COLO829 (cell line): ENCODE measurements around the gene TANGO6.
A peak's percentile ranks its signal among the peaks of the same experiment; 100 is the strongest.

Experiments
- DNase-seq: peaks from one replicate; pipeline ENCODE4 v3.0.0; 2012; ENCODE audit warnings: low spot score

TANGO6 gene

GRCh38 chr16:68909099-68909733 is 65.9 kb downstream of the TANGO6 start:
- DNase-seq, result no peak

- DNase-seq, result no peak
Measured at GRCh38 chr16:68910051-68910450, 66.7 kb downstream of the TANGO6 start.

GRCh38 chr16:68915589-68915988 is 72.3 kb downstream of the TANGO6 start:
- DNase-seq, result no peak

- no peak for DNase-seq
Measured at GRCh38 chr16:68917541-68917940, 74.2 kb downstream of the TANGO6 start.

- DNase-seq, result no peak
Measured at GRCh38 chr16:68920349-68920748, 77.0 kb downstream of the TANGO6 start.

- no peak for DNase-seq
Measured at GRCh38 chr16:68921637-68922036, 78.3 kb downstream of the TANGO6 start.

- no peak for DNase-seq
Measured at GRCh38 chr16:68923116-68923515, 79.8 kb downstream of the TANGO6 start.

DNA sequence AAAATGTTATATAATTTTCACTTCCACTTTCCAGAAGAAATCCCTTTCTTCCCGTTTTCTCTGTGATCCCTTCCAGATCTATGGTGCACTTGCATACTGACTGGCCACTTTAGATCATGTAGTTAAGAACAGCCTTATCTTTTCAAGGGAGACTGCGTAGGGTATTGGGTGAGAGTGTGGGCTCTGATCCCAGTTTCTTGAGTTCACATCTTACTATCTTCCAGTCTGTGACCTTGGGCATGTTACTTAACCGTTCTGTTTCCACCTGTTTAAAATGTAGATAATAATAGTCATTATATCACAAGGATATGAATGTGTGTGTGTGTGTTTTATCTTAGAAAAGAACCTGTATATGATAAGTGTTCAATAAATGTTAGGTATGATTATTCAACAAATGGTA is 83.7 kb downstream of the TANGO6 start:
- DNase-seq, result no peak

- DNase-seq, result no peak
Measured at GRCh38 chr16:68931196-68931595, 87.9 kb downstream of the TANGO6 start.

GRCh38 chr16:68934402-68934801 is 91.1 kb downstream of the TANGO6 start:
- DNase-seq, result no peak

GRCh38 chr16:68935008-68935407 is 91.7 kb downstream of the TANGO6 start:
- DNase-seq, result no peak

DNA sequence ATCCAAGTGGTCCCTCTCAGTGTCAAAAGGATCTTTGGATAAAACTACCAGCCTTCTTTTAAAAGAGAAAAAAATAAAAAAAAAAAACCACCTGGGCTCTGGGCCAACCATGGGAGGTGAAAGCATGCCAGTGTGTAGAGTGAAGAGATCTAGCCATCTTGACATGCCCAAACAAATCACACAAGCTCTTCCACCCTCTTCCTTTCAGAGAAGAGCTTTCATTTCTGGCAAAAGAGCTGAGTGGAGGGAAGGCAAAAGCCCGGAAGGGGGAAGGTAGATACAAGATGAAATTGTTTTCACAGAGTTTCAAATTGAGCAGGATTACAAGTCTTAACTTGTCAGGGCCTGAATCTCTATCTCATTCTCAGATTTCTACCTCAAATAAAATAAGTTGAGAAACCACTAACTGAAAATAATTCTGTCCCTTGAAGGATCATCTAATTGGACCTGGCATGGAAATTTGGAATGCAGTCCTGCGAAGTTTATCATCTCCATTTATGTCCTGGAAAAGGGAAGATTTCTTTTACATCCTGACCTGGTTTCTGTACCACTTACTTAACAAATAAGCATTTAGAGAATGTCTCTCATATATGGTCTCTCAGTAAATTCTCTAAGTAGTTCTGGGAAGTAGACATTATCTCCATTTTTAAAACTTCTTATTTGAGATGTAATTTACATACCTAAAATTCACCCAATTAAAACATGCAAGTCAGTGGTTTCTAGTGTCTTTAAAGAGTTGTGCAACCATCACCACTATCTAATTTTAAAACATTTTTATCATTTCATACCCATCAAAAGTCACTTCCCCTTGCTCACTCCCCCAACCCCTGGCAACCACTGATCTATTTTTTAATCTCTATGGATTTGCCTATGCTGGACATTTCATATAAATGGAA is 93.7 kb downstream of the TANGO6 start:
- DNase-seq, result peak; percentile 13

GRCh38 chr16:68939692-68940320 is 96.5 kb downstream of the TANGO6 start:
- DNase-seq, result no peak

DNA sequence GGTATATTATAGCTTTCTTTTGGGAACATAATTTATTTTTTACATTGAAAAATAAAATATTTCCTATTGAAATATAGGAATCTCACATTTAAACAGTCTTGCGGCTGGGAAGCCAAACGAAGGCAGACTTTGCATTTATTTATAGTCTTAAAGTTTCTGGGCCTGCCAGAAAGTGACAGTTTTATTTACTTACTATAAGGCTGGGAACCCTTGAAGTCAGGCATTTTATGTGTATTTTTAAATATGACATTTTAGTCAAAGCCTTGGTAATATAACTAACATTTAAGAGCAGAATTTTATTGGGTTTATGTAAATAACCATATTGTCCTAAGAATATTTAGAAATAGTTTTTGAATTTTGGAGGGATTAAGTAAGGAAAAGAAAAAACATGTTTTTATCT is 97.5 kb downstream of the TANGO6 start:
- DNase-seq, result no peak

DNA sequence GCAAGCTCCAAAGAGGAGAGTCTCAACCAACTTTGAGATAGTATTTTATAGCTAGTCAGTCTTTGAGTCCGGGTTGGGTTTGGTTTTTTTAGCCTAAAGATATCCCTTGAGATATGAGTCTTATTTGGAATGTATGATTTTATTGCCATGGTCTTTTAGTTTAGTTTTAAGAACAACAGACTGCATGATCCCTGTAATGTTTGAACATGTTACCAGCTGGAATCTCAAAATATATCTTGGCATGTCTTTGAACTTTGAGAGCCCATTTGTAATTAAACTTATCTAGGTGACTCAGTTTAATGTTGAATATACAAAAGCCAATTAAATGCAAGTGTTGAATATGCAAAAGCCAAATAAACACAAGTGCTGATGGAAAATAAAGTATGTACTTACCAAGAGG is 100.6 kb downstream of the TANGO6 start:
- no peak for DNase-seq

- no peak for DNase-seq
Measured at GRCh38 chr16:68948230-68948910, 105.0 kb downstream of the TANGO6 start.

- DNase-seq, result peak; percentile 16
Measured at GRCh38 chr16:68951991-68952877, 108.9 kb downstream of the TANGO6 start.

DNA sequence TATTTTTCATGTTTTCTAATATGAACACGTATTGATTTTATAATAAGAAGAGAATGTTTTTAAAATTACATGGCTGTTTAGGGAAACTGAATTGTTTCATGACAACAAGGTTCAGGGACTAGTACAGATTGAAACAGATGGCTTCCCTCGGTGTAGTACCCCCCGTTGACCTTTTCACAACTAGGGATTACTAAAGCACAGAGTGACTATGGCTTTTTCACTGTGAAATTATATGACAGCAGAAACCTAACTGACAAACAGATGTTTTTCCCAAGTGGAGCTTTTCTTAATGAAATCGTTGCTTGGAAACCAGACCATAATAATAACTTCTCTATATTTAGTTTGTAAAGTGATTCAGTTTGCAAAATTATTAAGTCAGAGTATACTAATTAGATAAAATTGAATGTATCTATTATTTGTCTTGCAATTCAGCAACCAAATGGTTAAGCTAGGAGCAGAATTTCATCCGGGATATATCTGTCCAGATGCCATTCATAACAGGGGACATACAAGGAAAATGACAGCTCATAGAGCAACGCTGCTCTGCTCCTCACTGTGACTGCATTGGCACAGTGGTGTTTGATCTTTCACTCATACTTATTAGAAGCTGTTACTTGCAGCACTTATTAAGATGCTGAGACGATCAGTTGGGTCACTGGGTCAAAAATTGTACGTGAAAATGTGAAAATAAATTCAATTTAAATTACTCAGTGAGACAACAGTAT is 111.7 kb downstream of the TANGO6 start:
- DNase-seq, result no peak

- peak; percentile 31 for DNase-seq
Measured at GRCh38 chr16:68960910-68961309, 117.6 kb downstream of the TANGO6 start.

- DNase-seq, result no peak
Measured at GRCh38 chr16:68961778-68962402, 118.6 kb downstream of the TANGO6 start.
